ENCODE data around the gene KRT14. TPM values are rescaled to one million over a fixed set of nuclear protein-coding genes. Genes with fewer than 3 reads are reported as not detected.
"Not testable (repeated sequence)": the region's sequence is repeated elsewhere in the genome, so short reads cannot be mapped to it uniquely, and the experiment has no call there.

Gene KRT14
- total RNA-seq, 1 donor from 2014 or later: 1.0 TPM

- Histone ChIP-seq H3K9me3 (ENCODE audit: insufficient read depth, low read depth, low read length) (no peaks in the 10 kb centered on the region), H3K4me1 (ENCODE audit: insufficient read depth, low read length) (peaks cover 5% of the 10 kb centered on the region), H3K27me3 (ENCODE audit: insufficient read depth, low read length) (peaks cover 4% of the 10 kb centered on the region), H3K4me2 (ENCODE audit: low read length) (no peak overlapping the region), H3K36me3 (ENCODE audit: insufficient read depth, low read length) (no peaks in the 10 kb centered on the region), H3K4me3 (ENCODE audit: insufficient read depth, low read depth, low read length) (no peak overlapping the region), H3K9ac (ENCODE audit: low read length) (no peak overlapping the region), H4K20me1 (ENCODE audit: insufficient read depth, low read length) (no peaks in the 10 kb centered on the region), H3K79me2 (ENCODE audit: insufficient read depth, low read length) (no peaks in the 10 kb centered on the region), H2AFZ (ENCODE audit: low read depth, low read length) (no peak overlapping the region), H3K27ac (ENCODE audit: low read depth, low read length) (no peak overlapping the region)
- Mint-ChIP-seq H3K36me3 (ENCODE audit: low read depth, unreplicated experiment) (peaks cover 5% of the 10 kb centered on the region), H3K9me3 (ENCODE audit: unreplicated experiment) (peaks cover 2% of the 10 kb centered on the region), H3K4me1 (ENCODE audit: low read depth, unreplicated experiment) (peaks cover 1% of the 10 kb centered on the region), H3K27me3 (ENCODE audit: low read depth, unreplicated experiment) (peaks cover 29% of the 10 kb centered on the region), H3K27ac (ENCODE audit: unreplicated experiment) (no peak overlapping the region), H3K4me3 (ENCODE audit: unreplicated experiment) (no peak overlapping the region)
- TF ChIP-seq, protein P1, sequence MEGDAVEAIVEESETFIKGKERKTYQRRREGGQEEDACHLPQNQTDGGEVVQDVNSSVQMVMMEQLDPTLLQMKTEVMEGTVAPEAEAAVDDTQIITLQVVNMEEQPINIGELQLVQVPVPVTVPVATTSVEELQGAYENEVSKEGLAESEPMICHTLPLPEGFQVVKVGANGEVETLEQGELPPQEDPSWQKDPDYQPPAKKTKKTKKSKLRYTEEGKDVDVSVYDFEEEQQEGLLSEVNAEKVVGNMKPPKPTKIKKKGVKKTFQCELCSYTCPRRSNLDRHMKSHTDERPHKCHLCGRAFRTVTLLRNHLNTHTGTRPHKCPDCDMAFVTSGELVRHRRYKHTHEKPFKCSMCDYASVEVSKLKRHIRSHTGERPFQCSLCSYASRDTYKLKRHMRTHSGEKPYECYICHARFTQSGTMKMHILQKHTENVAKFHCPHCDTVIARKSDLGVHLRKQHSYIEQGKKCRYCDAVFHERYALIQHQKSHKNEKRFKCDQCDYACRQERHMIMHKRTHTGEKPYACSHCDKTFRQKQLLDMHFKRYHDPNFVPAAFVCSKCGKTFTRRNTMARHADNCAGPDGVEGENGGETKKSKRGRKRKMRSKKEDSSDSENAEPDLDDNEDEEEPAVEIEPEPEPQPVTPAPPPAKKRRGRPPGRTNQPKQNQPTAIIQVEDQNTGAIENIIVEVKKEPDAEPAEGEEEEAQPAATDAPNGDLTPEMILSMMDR (IDR thresholded peaks at IDR 0.05; ENCODE audit: insufficient read depth, low read depth, low read length): no peak
- TF ChIP-seq EZH2 (IDR thresholded peaks at IDR 0.05; ENCODE audit: insufficient read depth, low read length): no peak
- no peak for FAIRE-seq
- DNase-seq (ENCODE audit: low read depth): no peak
These were observed 26.8 kb upstream of the KRT14 start for GRCh38 chr17:41613277-41614082.

GRCh38 chr17:41612376-41613160 is 25.9 kb upstream of the KRT14 start, which contains the start of gene KRT16:
Gene KRT16, minus strand, starts transcription at chr17:41612767. Its CDS starts 79 bp downstream, at chr17:41612688.
- not testable (repeated sequence) for H4K20me1 ChIP-seq (ENCODE audit: insufficient read depth, low read length)
- DNase-seq (ENCODE audit: low read depth): peak; percentile 21

DNA sequence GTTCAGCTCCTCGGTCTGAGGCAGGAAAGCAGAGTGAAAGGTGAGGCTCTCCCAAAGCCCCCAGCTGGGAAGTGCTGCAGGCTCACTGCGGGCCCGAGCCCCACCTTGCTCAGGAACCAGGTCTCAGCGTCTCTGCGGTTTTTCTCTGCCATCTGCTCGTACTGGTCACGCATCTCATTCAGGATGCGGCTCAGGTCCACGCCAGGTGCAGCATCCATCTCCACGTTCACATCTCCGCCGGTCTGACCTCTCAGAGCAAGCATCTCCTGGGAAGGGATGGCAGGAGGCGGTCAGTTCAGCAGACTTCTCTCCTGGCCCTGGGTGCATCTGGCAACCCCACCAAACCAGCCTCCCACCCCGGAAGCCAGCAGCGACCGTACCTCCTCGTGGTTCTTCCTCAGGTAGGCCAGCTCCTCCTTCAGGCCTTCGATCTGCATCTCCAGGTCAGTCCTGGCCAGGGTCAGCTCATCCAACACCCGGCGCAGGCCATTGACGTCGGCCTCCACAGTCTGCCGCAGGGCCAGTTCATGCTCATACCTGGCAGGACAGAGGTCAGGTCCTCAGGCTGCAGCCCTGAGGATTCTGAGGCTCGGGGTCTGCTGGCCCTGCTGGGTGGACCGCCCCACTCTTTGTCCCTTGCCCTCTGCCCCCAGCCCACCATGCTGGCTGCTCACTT is 24.4 kb upstream of the KRT14 start:
- no peak for DNase-seq (ENCODE audit: low read depth)
- H3K27me3 Mint-ChIP-seq (ENCODE audit: low read depth, unreplicated experiment): peaks cover 27% of the 10 kb centered on the region
- Histone ChIP-seq H3K4me1 (ENCODE audit: insufficient read depth, low read length) (peaks cover 5% of the 10 kb centered on the region), H3K27me3 (ENCODE audit: insufficient read depth, low read length) (peaks cover 4% of the 10 kb centered on the region), H3K79me2 (ENCODE audit: insufficient read depth, low read length) (no peaks in the 10 kb centered on the region), H4K20me1 (ENCODE audit: insufficient read depth, low read length) (no peaks in the 10 kb centered on the region), H3K9me3 (ENCODE audit: insufficient read depth, low read depth, low read length) (peaks cover 5% of the 10 kb centered on the region), H3K36me3 (ENCODE audit: insufficient read depth, low read length) (no peaks in the 10 kb centered on the region), H3K4me3 (ENCODE audit: insufficient read depth, low read depth, low read length) (no peak overlapping the region), H3K4me2 (ENCODE audit: low read length) (no peak overlapping the region), H3K27ac (ENCODE audit: low read depth, low read length) (no peak overlapping the region), H3K9ac (ENCODE audit: low read length) (no peak overlapping the region), H2AFZ (ENCODE audit: low read depth, low read length) (no peak overlapping the region)
- TF ChIP-seq, protein P1 (IDR thresholded peaks at IDR 0.05; ENCODE audit: insufficient read depth, low read depth, low read length): no peak
- no peak for TF ChIP-seq EZH2 (IDR thresholded peaks at IDR 0.05; ENCODE audit: insufficient read depth, low read length)
- H3K36me3 Mint-ChIP-seq (ENCODE audit: low read depth, unreplicated experiment): peaks cover 5% of the 10 kb centered on the region
- peaks cover 10% of the 10 kb centered on the region for H3K9me3 Mint-ChIP-seq (ENCODE audit: unreplicated experiment)
- no peak overlapping the region for H3K27ac Mint-ChIP-seq (ENCODE audit: unreplicated experiment)
- peaks cover 1% of the 10 kb centered on the region for H3K4me1 Mint-ChIP-seq (ENCODE audit: low read depth, unreplicated experiment)
- no peak for FAIRE-seq
- H3K4me3 Mint-ChIP-seq (ENCODE audit: unreplicated experiment): no peak overlapping the region

More at GRCh38 chr17:41612376-41613160, 25.9 kb upstream of the KRT14 start, which contains the start of gene KRT16:
- not testable (repeated sequence) for H3K27ac ChIP-seq (ENCODE audit: low read depth, low read length); H2AFZ ChIP-seq (ENCODE audit: low read depth, low read length); H3K27ac Mint-ChIP-seq (ENCODE audit: unreplicated experiment); H3K4me3 ChIP-seq (ENCODE audit: insufficient read depth, low read depth, low read length); H3K9ac ChIP-seq (ENCODE audit: low read length); H3K9me3 ChIP-seq (ENCODE audit: insufficient read depth, low read depth, low read length); H3K36me3 Mint-ChIP-seq (ENCODE audit: low read depth, unreplicated experiment); FAIRE-seq; H3K4me1 ChIP-seq (ENCODE audit: insufficient read depth, low read length); H3K79me2 ChIP-seq (ENCODE audit: insufficient read depth, low read length); H3K27me3 ChIP-seq (ENCODE audit: insufficient read depth, low read length); H3K4me1 Mint-ChIP-seq (ENCODE audit: low read depth, unreplicated experiment); H3K4me3 Mint-ChIP-seq (ENCODE audit: unreplicated experiment); H3K9me3 Mint-ChIP-seq (ENCODE audit: unreplicated experiment); H3K36me3 ChIP-seq (ENCODE audit: insufficient read depth, low read length)
- peak within 1 kb of the TSS; percentile 11 for H3K4me2 ChIP-seq (ENCODE audit: low read length)
- peaks cover 29% of the 10 kb centered on the region for H3K27me3 Mint-ChIP-seq (ENCODE audit: low read depth, unreplicated experiment)

DNA sequence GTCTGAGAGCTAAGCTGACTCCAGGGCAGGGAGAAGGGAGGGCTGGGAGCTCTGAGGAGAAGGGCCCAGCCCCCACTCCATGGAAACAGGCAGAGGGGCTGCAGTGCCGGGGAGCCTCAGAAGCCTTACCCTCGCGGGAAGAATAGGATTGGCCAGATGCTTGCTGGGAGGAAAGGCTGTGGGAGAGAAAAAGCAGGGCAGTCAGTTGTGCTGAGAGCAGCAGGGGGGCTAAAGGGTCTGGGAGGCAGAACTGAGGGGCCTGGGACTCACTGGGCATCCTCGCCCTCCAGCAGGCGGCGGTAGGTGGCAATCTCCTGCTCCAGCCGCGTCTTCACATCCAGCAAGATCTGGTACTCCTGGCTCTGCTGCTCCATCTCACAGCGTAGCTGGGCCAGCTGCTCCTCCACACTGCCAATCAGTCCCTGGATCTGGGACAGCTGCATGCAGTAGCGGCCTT is 23.4 kb upstream of the KRT14 start:
- not testable (repeated sequence) for H3K27ac Mint-ChIP-seq (ENCODE audit: unreplicated experiment); H3K9ac ChIP-seq (ENCODE audit: low read length); H3K9me3 Mint-ChIP-seq (ENCODE audit: unreplicated experiment); H3K27ac ChIP-seq (ENCODE audit: low read depth, low read length); H3K4me3 ChIP-seq (ENCODE audit: insufficient read depth, low read depth, low read length); H3K4me1 Mint-ChIP-seq (ENCODE audit: low read depth, unreplicated experiment); H3K36me3 ChIP-seq (ENCODE audit: insufficient read depth, low read length); H3K27me3 ChIP-seq (ENCODE audit: insufficient read depth, low read length); DNase-seq (ENCODE audit: low read depth); H3K9me3 ChIP-seq (ENCODE audit: insufficient read depth, low read depth, low read length); H3K36me3 Mint-ChIP-seq (ENCODE audit: low read depth, unreplicated experiment); H3K79me2 ChIP-seq (ENCODE audit: insufficient read depth, low read length); FAIRE-seq; H3K4me3 Mint-ChIP-seq (ENCODE audit: unreplicated experiment); H3K4me1 ChIP-seq (ENCODE audit: insufficient read depth, low read length); H4K20me1 ChIP-seq (ENCODE audit: insufficient read depth, low read length); H2AFZ ChIP-seq (ENCODE audit: low read depth, low read length); H3K4me2 ChIP-seq (ENCODE audit: low read length)
- peaks cover 22% of the 10 kb centered on the region for H3K27me3 Mint-ChIP-seq (ENCODE audit: low read depth, unreplicated experiment)

Measured in astrocyte (in vitro differentiated cells and primary cell).